WTC11 (cell line): ENCODE measurements around the gene PRRC2C.

ENCODE experiments used
- TF ChIP-seq, protein P1 (sequence below): fragments of 200-600 bp; IDR thresholded peaks from 2 replicates; pipeline ENCODE4 v1.8.0; 2022; ENCODE audit warnings: antibody characterized with exemption
- TF ChIP-seq, protein P2 (sequence below): sonication (generic); formaldehyde crosslinking; conservative IDR thresholded peaks from 2 replicates; pipeline ENCODE4 v1.8.1; 2023; ENCODE audit warnings: mild to moderate bottlenecking, low read depth, missing genetic modification reagents, moderate library complexity
- TF ChIP-seq, protein P3 (sequence below): fragments of 250-450 bp; sonication (Bioruptor Pico); IDR thresholded peaks from 2 replicates; pipeline ENCODE4 v1.9.0; 2021; ENCODE audit warnings: mild to moderate bottlenecking, borderline replicate concordance
- TF ChIP-seq, protein P4 (sequence below): sonication (generic); formaldehyde crosslinking; IDR thresholded peaks from 2 replicates; pipeline ENCODE4 v1.8.0; 2022; ENCODE audit warnings: mild to moderate bottlenecking, missing genetic modification reagents
- TF ChIP-seq, protein P5 (sequence below): sonication (generic); formaldehyde crosslinking; IDR thresholded peaks from 2 replicates; pipeline ENCODE4 v1.8.1; 2023; ENCODE audit warnings: mild to moderate bottlenecking, missing genetic modification reagents
- TF ChIP-seq, protein P6 (sequence below): sonication (generic); formaldehyde crosslinking; IDR thresholded peaks from 2 replicates; pipeline ENCODE4 v1.8.0; 2022; ENCODE audit warnings: missing genetic modification reagents

DNA sequence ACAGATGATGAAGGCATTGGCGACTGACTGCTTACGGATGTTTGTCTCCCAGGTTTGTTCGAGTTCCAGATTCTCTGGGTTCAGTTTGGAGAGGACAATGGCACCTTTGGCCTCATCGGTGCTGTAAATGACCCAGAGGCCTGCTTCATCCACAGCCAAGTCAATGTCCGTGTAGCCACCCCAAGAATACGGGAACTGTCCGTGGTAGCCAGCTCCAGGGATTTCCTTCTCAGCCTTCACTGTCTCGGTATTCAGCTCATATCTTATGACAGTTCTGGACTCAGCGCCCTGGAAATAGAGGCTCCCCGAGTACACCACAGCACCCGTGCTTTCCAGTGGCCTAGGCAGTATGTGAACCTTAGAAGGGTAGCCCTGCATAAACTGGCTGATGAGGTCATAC lies 150.8 kb downstream of the PRRC2C start:
- TF ChIP-seq, protein P1, sequence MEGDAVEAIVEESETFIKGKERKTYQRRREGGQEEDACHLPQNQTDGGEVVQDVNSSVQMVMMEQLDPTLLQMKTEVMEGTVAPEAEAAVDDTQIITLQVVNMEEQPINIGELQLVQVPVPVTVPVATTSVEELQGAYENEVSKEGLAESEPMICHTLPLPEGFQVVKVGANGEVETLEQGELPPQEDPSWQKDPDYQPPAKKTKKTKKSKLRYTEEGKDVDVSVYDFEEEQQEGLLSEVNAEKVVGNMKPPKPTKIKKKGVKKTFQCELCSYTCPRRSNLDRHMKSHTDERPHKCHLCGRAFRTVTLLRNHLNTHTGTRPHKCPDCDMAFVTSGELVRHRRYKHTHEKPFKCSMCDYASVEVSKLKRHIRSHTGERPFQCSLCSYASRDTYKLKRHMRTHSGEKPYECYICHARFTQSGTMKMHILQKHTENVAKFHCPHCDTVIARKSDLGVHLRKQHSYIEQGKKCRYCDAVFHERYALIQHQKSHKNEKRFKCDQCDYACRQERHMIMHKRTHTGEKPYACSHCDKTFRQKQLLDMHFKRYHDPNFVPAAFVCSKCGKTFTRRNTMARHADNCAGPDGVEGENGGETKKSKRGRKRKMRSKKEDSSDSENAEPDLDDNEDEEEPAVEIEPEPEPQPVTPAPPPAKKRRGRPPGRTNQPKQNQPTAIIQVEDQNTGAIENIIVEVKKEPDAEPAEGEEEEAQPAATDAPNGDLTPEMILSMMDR, result no peak
- TF ChIP-seq, protein P2, sequence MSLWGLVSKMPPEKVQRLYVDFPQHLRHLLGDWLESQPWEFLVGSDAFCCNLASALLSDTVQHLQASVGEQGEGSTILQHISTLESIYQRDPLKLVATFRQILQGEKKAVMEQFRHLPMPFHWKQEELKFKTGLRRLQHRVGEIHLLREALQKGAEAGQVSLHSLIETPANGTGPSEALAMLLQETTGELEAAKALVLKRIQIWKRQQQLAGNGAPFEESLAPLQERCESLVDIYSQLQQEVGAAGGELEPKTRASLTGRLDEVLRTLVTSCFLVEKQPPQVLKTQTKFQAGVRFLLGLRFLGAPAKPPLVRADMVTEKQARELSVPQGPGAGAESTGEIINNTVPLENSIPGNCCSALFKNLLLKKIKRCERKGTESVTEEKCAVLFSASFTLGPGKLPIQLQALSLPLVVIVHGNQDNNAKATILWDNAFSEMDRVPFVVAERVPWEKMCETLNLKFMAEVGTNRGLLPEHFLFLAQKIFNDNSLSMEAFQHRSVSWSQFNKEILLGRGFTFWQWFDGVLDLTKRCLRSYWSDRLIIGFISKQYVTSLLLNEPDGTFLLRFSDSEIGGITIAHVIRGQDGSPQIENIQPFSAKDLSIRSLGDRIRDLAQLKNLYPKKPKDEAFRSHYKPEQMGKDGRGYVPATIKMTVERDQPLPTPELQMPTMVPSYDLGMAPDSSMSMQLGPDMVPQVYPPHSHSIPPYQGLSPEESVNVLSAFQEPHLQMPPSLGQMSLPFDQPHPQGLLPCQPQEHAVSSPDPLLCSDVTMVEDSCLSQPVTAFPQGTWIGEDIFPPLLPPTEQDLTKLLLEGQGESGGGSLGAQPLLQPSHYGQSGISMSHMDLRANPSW (CRISPR knock-in tag), result no peak
- TF ChIP-seq, protein P3, sequence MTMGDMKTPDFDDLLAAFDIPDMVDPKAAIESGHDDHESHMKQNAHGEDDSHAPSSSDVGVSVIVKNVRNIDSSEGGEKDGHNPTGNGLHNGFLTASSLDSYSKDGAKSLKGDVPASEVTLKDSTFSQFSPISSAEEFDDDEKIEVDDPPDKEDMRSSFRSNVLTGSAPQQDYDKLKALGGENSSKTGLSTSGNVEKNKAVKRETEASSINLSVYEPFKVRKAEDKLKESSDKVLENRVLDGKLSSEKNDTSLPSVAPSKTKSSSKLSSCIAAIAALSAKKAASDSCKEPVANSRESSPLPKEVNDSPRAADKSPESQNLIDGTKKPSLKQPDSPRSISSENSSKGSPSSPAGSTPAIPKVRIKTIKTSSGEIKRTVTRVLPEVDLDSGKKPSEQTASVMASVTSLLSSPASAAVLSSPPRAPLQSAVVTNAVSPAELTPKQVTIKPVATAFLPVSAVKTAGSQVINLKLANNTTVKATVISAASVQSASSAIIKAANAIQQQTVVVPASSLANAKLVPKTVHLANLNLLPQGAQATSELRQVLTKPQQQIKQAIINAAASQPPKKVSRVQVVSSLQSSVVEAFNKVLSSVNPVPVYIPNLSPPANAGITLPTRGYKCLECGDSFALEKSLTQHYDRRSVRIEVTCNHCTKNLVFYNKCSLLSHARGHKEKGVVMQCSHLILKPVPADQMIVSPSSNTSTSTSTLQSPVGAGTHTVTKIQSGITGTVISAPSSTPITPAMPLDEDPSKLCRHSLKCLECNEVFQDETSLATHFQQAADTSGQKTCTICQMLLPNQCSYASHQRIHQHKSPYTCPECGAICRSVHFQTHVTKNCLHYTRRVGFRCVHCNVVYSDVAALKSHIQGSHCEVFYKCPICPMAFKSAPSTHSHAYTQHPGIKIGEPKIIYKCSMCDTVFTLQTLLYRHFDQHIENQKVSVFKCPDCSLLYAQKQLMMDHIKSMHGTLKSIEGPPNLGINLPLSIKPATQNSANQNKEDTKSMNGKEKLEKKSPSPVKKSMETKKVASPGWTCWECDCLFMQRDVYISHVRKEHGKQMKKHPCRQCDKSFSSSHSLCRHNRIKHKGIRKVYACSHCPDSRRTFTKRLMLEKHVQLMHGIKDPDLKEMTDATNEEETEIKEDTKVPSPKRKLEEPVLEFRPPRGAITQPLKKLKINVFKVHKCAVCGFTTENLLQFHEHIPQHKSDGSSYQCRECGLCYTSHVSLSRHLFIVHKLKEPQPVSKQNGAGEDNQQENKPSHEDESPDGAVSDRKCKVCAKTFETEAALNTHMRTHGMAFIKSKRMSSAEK, result no peak
- TF ChIP-seq, protein P4, sequence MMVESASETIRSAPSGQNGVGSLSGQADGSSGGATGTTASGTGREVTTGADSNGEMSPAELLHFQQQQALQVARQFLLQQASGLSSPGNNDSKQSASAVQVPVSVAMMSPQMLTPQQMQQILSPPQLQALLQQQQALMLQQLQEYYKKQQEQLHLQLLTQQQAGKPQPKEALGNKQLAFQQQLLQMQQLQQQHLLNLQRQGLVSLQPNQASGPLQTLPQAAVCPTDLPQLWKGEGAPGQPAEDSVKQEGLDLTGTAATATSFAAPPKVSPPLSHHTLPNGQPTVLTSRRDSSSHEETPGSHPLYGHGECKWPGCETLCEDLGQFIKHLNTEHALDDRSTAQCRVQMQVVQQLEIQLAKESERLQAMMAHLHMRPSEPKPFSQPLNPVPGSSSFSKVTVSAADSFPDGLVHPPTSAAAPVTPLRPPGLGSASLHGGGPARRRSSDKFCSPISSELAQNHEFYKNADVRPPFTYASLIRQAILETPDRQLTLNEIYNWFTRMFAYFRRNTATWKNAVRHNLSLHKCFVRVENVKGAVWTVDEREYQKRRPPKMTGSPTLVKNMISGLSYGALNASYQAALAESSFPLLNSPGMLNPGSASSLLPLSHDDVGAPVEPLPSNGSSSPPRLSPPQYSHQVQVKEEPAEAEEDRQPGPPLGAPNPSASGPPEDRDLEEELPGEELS (CRISPR knock-in tag), result no peak
- TF ChIP-seq, protein P5, sequence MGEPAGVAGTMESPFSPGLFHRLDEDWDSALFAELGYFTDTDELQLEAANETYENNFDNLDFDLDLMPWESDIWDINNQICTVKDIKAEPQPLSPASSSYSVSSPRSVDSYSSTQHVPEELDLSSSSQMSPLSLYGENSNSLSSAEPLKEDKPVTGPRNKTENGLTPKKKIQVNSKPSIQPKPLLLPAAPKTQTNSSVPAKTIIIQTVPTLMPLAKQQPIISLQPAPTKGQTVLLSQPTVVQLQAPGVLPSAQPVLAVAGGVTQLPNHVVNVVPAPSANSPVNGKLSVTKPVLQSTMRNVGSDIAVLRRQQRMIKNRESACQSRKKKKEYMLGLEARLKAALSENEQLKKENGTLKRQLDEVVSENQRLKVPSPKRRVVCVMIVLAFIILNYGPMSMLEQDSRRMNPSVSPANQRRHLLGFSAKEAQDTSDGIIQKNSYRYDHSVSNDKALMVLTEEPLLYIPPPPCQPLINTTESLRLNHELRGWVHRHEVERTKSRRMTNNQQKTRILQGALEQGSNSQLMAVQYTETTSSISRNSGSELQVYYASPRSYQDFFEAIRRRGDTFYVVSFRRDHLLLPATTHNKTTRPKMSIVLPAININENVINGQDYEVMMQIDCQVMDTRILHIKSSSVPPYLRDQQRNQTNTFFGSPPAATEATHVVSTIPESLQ (CRISPR knock-in tag), result no peak
- TF ChIP-seq, protein P6, sequence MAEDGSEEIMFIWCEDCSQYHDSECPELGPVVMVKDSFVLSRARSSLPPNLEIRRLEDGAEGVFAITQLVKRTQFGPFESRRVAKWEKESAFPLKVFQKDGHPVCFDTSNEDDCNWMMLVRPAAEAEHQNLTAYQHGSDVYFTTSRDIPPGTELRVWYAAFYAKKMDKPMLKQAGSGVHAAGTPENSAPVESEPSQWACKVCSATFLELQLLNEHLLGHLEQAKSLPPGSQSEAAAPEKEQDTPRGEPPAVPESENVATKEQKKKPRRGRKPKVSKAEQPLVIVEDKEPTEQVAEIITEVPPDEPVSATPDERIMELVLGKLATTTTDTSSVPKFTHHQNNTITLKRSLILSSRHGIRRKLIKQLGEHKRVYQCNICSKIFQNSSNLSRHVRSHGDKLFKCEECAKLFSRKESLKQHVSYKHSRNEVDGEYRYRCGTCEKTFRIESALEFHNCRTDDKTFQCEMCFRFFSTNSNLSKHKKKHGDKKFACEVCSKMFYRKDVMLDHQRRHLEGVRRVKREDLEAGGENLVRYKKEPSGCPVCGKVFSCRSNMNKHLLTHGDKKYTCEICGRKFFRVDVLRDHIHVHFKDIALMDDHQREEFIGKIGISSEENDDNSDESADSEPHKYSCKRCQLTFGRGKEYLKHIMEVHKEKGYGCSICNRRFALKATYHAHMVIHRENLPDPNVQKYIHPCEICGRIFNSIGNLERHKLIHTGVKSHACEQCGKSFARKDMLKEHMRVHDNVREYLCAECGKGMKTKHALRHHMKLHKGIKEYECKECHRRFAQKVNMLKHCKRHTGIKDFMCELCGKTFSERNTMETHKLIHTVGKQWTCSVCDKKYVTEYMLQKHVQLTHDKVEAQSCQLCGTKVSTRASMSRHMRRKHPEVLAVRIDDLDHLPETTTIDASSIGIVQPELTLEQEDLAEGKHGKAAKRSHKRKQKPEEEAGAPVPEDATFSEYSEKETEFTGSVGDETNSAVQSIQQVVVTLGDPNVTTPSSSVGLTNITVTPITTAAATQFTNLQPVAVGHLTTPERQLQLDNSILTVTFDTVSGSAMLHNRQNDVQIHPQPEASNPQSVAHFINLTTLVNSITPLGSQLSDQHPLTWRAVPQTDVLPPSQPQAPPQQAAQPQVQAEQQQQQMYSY, result no peak
